ENCODE results near the gene UCK2.

Gene UCK2

GRCh38 chr1:165891111-165891860 lies 63.9 kb downstream of the UCK2 start:
- H3K27me3 ChIP-seq (ENCODE audit: control insufficient read depth, insufficient read depth, low read length), result no peaks in the 10 kb centered on the region
- H3K4me1 ChIP-seq (ENCODE audit: control insufficient read depth, insufficient read depth, low read length), result no peaks in the 10 kb centered on the region
- H3K9me3 ChIP-seq (ENCODE audit: control insufficient read depth, insufficient read depth, low read length), result no peaks in the 10 kb centered on the region
- H3K4me3 ChIP-seq (ENCODE audit: low read depth, low read length), result no peak overlapping the region
- no peak overlapping the region for H3K27ac ChIP-seq (ENCODE audit: low read depth, low read length)
- H3K36me3 ChIP-seq (ENCODE audit: control insufficient read depth, insufficient read depth, low read length), result peaks cover 64% of the 10 kb centered on the region
- H3K9ac ChIP-seq (ENCODE audit: low read depth, low read length), result no peak overlapping the region

- no peak overlapping the region for H3K4me3 ChIP-seq (ENCODE audit: low read depth, low read length)
- H3K27me3 ChIP-seq (ENCODE audit: control insufficient read depth, insufficient read depth, low read length), result no peaks in the 10 kb centered on the region
- no peaks in the 10 kb centered on the region for H3K4me1 ChIP-seq (ENCODE audit: control insufficient read depth, insufficient read depth, low read length)
- H3K27ac ChIP-seq (ENCODE audit: low read depth, low read length), result no peak overlapping the region
- H3K9me3 ChIP-seq (ENCODE audit: control insufficient read depth, insufficient read depth, low read length), result no peaks in the 10 kb centered on the region
- H3K9ac ChIP-seq (ENCODE audit: low read depth, low read length), result no peak overlapping the region
- H3K36me3 ChIP-seq (ENCODE audit: control insufficient read depth, insufficient read depth, low read length), result peaks cover 81% of the 10 kb centered on the region
Observed at GRCh38 chr1:165892935-165893334, 65.5 kb downstream of the UCK2 start.

DNA sequence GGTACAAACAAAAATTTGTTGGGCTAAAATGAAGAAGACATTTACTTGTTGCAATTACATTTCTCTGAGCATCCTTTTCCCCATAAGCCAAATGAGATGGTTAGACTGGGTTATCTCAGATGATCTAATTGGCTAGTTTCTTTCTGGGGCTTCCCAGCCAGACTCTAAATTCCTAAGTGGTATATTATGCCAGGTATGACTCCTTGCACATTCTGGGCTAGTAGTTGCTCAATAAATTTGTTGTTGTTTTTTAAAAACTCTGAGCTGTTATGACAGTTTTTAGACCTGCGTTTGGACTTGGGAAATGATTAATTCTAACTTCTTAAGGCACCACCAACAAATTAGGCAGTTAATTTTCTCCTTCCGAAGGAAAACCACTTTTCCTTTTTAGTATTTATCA lies 66.1 kb downstream of the UCK2 start:
- Histone ChIP-seq H3K36me3 (ENCODE audit: control insufficient read depth, insufficient read depth, low read length) (peaks cover 87% of the 10 kb centered on the region), H3K27ac (ENCODE audit: low read depth, low read length) (no peak overlapping the region), H3K4me1 (ENCODE audit: control insufficient read depth, insufficient read depth, low read length) (no peaks in the 10 kb centered on the region), H3K9ac (ENCODE audit: low read depth, low read length) (no peak overlapping the region), H3K27me3 (ENCODE audit: control insufficient read depth, insufficient read depth, low read length) (no peaks in the 10 kb centered on the region), H3K4me3 (ENCODE audit: low read depth, low read length) (no peak overlapping the region), H3K9me3 (ENCODE audit: control insufficient read depth, insufficient read depth, low read length) (no peaks in the 10 kb centered on the region)

DNA sequence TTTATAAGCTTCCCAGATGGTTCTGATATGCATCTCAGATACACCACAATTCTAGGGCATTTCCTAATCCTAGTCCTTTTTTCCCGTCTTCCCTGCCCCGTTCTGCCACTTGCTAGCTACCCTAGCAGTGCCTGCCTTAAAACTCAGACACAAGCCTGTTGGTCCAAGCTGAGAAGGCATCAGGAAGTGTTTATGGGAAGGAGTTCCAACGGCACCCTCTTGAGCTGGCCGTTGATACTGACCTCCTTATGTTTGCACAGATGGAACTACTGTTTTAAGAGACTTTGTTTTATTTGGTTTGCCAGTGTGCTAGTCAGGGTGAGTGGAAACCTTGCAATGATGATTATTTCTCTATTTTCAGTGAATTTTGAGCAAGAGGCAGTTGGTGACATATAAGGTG lies 67.2 kb downstream of the UCK2 start:
- no peak overlapping the region for H3K9ac ChIP-seq (ENCODE audit: low read depth, low read length)
- H3K4me3 ChIP-seq (ENCODE audit: low read depth, low read length), result no peak overlapping the region
- H3K27me3 ChIP-seq (ENCODE audit: control insufficient read depth, insufficient read depth, low read length), result no peaks in the 10 kb centered on the region
- peaks cover 97% of the 10 kb centered on the region for H3K36me3 ChIP-seq (ENCODE audit: control insufficient read depth, insufficient read depth, low read length)
- H3K4me1 ChIP-seq (ENCODE audit: control insufficient read depth, insufficient read depth, low read length), result no peaks in the 10 kb centered on the region
- H3K9me3 ChIP-seq (ENCODE audit: control insufficient read depth, insufficient read depth, low read length), result no peaks in the 10 kb centered on the region
- no peak overlapping the region for H3K27ac ChIP-seq (ENCODE audit: low read depth, low read length)

- Histone ChIP-seq H3K27ac (ENCODE audit: low read depth, low read length) (no peak overlapping the region), H3K27me3 (ENCODE audit: control insufficient read depth, insufficient read depth, low read length) (no peaks in the 10 kb centered on the region), H3K36me3 (ENCODE audit: control insufficient read depth, insufficient read depth, low read length) (peaks cover 99% of the 10 kb centered on the region), H3K4me1 (ENCODE audit: control insufficient read depth, insufficient read depth, low read length) (no peaks in the 10 kb centered on the region), H3K9me3 (ENCODE audit: control insufficient read depth, insufficient read depth, low read length) (no peaks in the 10 kb centered on the region), H3K4me3 (ENCODE audit: low read depth, low read length) (no peak overlapping the region), H3K9ac (ENCODE audit: low read depth, low read length) (no peak overlapping the region)
Observed at GRCh38 chr1:165895451-165895871, 68.0 kb downstream of the UCK2 start.

- Histone ChIP-seq H3K9me3 (ENCODE audit: control insufficient read depth, insufficient read depth, low read length) (no peaks in the 10 kb centered on the region), H3K4me3 (ENCODE audit: low read depth, low read length) (no peak overlapping the region), H3K4me1 (ENCODE audit: control insufficient read depth, insufficient read depth, low read length) (no peaks in the 10 kb centered on the region), H3K36me3 (ENCODE audit: control insufficient read depth, insufficient read depth, low read length) (peaks cover 99% of the 10 kb centered on the region), H3K27me3 (ENCODE audit: control insufficient read depth, insufficient read depth, low read length) (no peaks in the 10 kb centered on the region), H3K27ac (ENCODE audit: low read depth, low read length) (no peak overlapping the region), H3K9ac (ENCODE audit: low read depth, low read length) (no peak overlapping the region)
Observed at GRCh38 chr1:165896277-165896676, 68.9 kb downstream of the UCK2 start.

DNA sequence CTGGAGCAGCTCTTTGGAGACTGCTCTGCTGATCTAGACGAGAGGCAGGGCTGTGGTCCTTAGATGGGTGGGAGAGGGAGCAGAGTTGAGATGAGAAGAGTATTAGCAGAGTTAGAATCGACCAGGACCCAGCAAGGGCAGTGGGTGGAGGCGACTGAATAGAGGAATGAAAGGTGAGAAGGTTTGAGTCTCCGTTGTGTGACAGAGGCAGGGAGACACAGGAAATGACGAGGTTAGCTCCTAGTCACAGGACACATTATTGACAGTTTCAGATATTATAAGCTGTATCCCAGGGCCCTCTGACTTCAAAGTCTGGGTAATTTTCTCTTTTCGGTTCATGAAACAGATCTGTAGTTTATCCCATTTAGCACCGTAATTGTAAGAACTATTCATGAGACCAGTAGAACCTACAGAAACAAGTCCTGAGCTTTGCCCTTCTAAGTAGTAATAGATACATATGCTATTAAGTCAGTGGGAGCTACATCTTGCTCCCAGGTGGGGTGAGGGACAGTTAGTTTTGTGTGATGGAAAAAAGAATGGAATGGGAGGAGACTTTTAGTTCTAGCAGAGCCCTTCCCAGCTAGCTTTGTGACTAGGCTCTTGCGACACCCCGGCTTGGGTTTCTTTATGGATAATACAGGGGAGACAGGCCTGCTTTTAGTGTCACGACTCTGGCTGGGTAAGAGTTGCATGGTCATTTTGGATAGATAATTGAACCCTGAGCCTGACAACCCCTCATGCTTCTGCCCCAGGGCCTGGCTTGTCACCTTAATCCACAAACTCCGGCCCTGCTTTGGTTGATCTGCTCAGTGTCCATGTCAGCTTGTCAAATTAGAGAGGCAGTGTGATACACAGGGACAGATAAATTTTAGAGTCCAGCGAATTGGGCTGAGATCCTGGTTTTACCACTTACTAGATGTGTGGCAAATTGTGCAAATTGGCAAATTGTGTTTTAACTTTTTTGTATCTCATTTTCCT lies 70.2 kb downstream of the UCK2 start:
- H3K36me3 ChIP-seq (ENCODE audit: control insufficient read depth, insufficient read depth, low read length), result peaks cover 95% of the 10 kb centered on the region
- no peaks in the 10 kb centered on the region for H3K4me1 ChIP-seq (ENCODE audit: control insufficient read depth, insufficient read depth, low read length)
- H3K9me3 ChIP-seq (ENCODE audit: control insufficient read depth, insufficient read depth, low read length), result no peaks in the 10 kb centered on the region
- H3K4me3 ChIP-seq (ENCODE audit: low read depth, low read length), result no peak overlapping the region
- H3K27ac ChIP-seq (ENCODE audit: low read depth, low read length), result no peak overlapping the region
- no peaks in the 10 kb centered on the region for H3K27me3 ChIP-seq (ENCODE audit: control insufficient read depth, insufficient read depth, low read length)
- no peak overlapping the region for H3K9ac ChIP-seq (ENCODE audit: low read depth, low read length)

DNA sequence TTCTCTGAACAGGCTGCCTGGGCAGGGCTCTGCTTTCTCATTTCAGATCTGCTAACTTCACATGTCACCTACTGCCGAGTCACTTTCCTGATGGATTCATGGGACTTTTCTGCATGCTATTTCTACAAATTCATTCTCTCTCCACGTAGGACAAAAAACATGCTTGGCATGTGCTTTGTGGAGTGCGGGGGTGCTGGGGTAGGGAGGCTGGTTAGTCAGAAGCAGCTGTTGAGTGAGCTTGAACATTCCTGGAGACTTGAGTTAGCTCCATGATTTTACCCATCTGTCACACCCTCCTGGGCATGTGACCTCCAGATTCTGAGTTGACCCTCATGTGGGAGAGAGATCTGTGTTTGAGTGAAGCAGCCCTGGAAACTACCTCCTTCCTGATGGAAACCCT lies 71.4 kb downstream of the UCK2 start:
- H3K36me3 ChIP-seq (ENCODE audit: control insufficient read depth, insufficient read depth, low read length), result peaks cover 95% of the 10 kb centered on the region
- no peaks in the 10 kb centered on the region for H3K9me3 ChIP-seq (ENCODE audit: control insufficient read depth, insufficient read depth, low read length)
- H3K4me1 ChIP-seq (ENCODE audit: control insufficient read depth, insufficient read depth, low read length), result no peaks in the 10 kb centered on the region
- H3K27ac ChIP-seq (ENCODE audit: low read depth, low read length), result no peak overlapping the region
- H3K4me3 ChIP-seq (ENCODE audit: low read depth, low read length), result no peak overlapping the region
- H3K9ac ChIP-seq (ENCODE audit: low read depth, low read length), result no peak overlapping the region
- H3K27me3 ChIP-seq (ENCODE audit: control insufficient read depth, insufficient read depth, low read length), result no peaks in the 10 kb centered on the region

- Histone ChIP-seq H3K27ac (ENCODE audit: low read depth, low read length) (no peak overlapping the region), H3K9ac (ENCODE audit: low read depth, low read length) (no peak overlapping the region), H3K36me3 (ENCODE audit: control insufficient read depth, insufficient read depth, low read length) (peaks cover 95% of the 10 kb centered on the region), H3K9me3 (ENCODE audit: control insufficient read depth, insufficient read depth, low read length) (no peaks in the 10 kb centered on the region), H3K27me3 (ENCODE audit: control insufficient read depth, insufficient read depth, low read length) (no peaks in the 10 kb centered on the region), H3K4me3 (ENCODE audit: low read depth, low read length) (no peak overlapping the region), H3K4me1 (ENCODE audit: control insufficient read depth, insufficient read depth, low read length) (no peaks in the 10 kb centered on the region)
Observed at GRCh38 chr1:165899461-165899941, 72.1 kb downstream of the UCK2 start.

DNA sequence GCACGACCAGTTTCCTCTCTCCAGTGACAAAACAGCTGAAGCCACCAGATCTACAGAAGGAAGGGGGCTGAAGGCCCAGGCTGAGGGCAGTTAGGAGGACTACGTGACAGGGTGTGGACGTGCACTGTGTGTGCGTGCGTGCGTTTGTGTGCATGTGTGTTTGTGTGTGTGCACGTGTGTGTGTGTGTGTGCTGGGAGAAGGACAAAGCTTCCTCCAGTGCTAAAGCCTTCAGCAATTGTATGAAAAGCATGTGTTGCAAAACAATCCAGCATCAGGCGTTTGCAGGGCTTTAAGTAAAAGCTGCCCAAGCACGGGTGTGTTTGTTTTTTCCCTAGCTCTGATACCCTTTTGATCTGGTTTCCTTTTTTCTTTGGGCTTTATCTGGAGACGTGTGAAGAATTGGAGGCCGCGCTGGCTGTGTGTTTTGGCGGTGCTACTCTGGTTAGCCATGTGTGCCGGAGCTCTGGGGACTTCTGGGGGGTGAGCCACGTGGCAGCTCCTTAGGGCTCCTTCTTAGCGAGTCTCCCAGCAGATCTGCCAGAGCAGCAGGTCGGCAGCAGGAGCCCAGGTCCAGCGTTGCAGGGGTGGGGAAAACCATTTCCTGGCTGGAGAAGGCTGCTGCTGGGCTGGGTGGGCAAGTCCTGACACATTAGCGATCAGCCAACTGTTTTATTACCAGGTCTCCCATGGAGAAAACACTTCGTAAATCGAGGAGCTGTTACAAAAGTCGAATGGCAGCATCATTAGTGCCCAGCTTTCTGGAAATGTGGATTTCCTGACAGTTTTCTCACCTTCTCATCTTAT lies 73.4 kb downstream of the UCK2 start:
- Histone ChIP-seq H3K4me1 (ENCODE audit: control insufficient read depth, insufficient read depth, low read length) (no peaks in the 10 kb centered on the region), H3K27me3 (ENCODE audit: control insufficient read depth, insufficient read depth, low read length) (no peaks in the 10 kb centered on the region), H3K36me3 (ENCODE audit: control insufficient read depth, insufficient read depth, low read length) (peaks cover 95% of the 10 kb centered on the region), H3K27ac (ENCODE audit: low read depth, low read length) (no peak overlapping the region), H3K9me3 (ENCODE audit: control insufficient read depth, insufficient read depth, low read length) (no peaks in the 10 kb centered on the region), H3K4me3 (ENCODE audit: low read depth, low read length) (no peak overlapping the region), H3K9ac (ENCODE audit: low read depth, low read length) (no peak overlapping the region)

Measured in HUES48 (cell line).